Activated naive CD4-positive, alpha-beta T cell treated with anti-CD3 and anti-CD28 coated beads for 36 hours (primary cell): ENCODE data around the gene ZEB2. TPM values are rescaled to one million over a fixed set of nuclear protein-coding genes. Genes with fewer than 3 reads are reported as not detected.

ENCODE experiments used
- CTCF ChIA-PET: fragments of 350-600 bp; sonication (Branson Sonifier 250); formaldehyde crosslinking; loops from one replicate; lab custom pipeline; 2021; ENCODE audit warnings: antibody characterized with exemption; lab: Charles Lee
- DNase-seq: peaks from one replicate; pipeline ENCODE4 v3.0.0-alpha.2; 2020
- H3K27ac Mint-ChIP-seq: one replicate; pipeline ENCODE4 v1.8.0; 2021; ENCODE audit warnings: mild to moderate bottlenecking, mixed read lengths
- H3K27me3 Mint-ChIP-seq: one replicate; pipeline ENCODE4 v1.8.0; 2021; ENCODE audit warnings: low read depth, mixed read lengths
- H3K36me3 Mint-ChIP-seq: one replicate; pipeline ENCODE4 v1.8.0; 2021; ENCODE audit warnings: low read depth, mixed read lengths
- H3K4me1 Mint-ChIP-seq: one replicate; pipeline ENCODE4 v1.8.0; 2021; ENCODE audit warnings: low read depth, mixed read lengths
- H3K4me3 Mint-ChIP-seq: one replicate; pipeline ENCODE4 v1.8.0; 2021; ENCODE audit warnings: mild to moderate bottlenecking, moderate library complexity, mixed read lengths
- H3K9me3 Mint-ChIP-seq: one replicate; pipeline ENCODE4 v1.8.0; 2021; ENCODE audit warnings: mixed read lengths
- intact Hi-C: fragments of 100-400 bp; cut with micrococcal nuclease; formaldehyde crosslinking; loops from one replicate; pipeline ENCODE4 v1.15.1; 2023
- total RNA-seq, 2 experiments: library from RNA; stranded (reverse); gene quantifications; one replicate each; pipeline ENCODE4 v1.2.3, GENCODE V29; 2021

The ZEB2 gene
- total RNA-seq, 2 experiments from 2014 or later: 4.3 to 4.9 TPM

- H3K9me3 Mint-ChIP-seq: no peaks in the 10 kb centered on the region
- peaks cover 7% of the 10 kb centered on the region for H3K27me3 Mint-ChIP-seq
- H3K4me3 Mint-ChIP-seq: no peak overlapping the region
- DNase-seq: no peak
- no peak overlapping the region for H3K27ac Mint-ChIP-seq
- no peaks in the 10 kb centered on the region for H3K4me1 Mint-ChIP-seq
- CTCF ChIA-PET: no interaction called here
- no peaks in the 10 kb centered on the region for H3K36me3 Mint-ChIP-seq
- intact Hi-C loops: no loop called here
These were observed 87.0 kb downstream of the ZEB2 start for GRCh38 chr2:144432921-144433320.

- CTCF ChIA-PET: no interaction called here
- Mint-ChIP-seq H3K27ac (no peak overlapping the region), H3K4me3 (no peak overlapping the region), H3K4me1 (no peaks in the 10 kb centered on the region), H3K36me3 (no peaks in the 10 kb centered on the region), H3K9me3 (no peaks in the 10 kb centered on the region), H3K27me3 (peaks cover 4% of the 10 kb centered on the region)
- no peak for DNase-seq
- intact Hi-C loops: no loop called here
These were observed 87.9 kb downstream of the ZEB2 start for GRCh38 chr2:144431998-144432397.

- intact Hi-C loops: no loop called here
- H3K9me3 Mint-ChIP-seq: no peaks in the 10 kb centered on the region
- H3K4me1 Mint-ChIP-seq: no peaks in the 10 kb centered on the region
- H3K27me3 Mint-ChIP-seq: peaks cover 4% of the 10 kb centered on the region
- no peak overlapping the region for H3K27ac Mint-ChIP-seq
- H3K4me3 Mint-ChIP-seq: no peak overlapping the region
- H3K36me3 Mint-ChIP-seq: no peaks in the 10 kb centered on the region
- CTCF ChIA-PET: interaction anchor here (0.6 to 1.2 kb wide), 2 partner anchors 28 to 37 kb away, joined by 3 read pairs; no protein-coding TSS in a partner anchor
- no peak for DNase-seq
These were observed 88.5 kb downstream of the ZEB2 start for GRCh38 chr2:144431392-144431783.

GRCh38 chr2:144430722-144431391 lies 89.1 kb downstream of the ZEB2 start:
- H3K36me3 Mint-ChIP-seq: no peaks in the 10 kb centered on the region
- CTCF ChIA-PET: interaction anchor here (0.6 to 1.2 kb wide), 3 partner anchors 25 to 36 kb away, joined by 3 read pairs; no protein-coding TSS in a partner anchor
- H3K27ac Mint-ChIP-seq: no peak overlapping the region
- intact Hi-C loops: no loop called here
- H3K9me3 Mint-ChIP-seq: no peaks in the 10 kb centered on the region
- DNase-seq: no peak
- H3K4me1 Mint-ChIP-seq: no peaks in the 10 kb centered on the region
- no peak overlapping the region for H3K4me3 Mint-ChIP-seq
- H3K27me3 Mint-ChIP-seq: peaks cover 5% of the 10 kb centered on the region

- H3K27me3 Mint-ChIP-seq: peaks cover 7% of the 10 kb centered on the region
- H3K27ac Mint-ChIP-seq: no peak overlapping the region
- H3K4me3 Mint-ChIP-seq: no peak overlapping the region
- no peaks in the 10 kb centered on the region for H3K9me3 Mint-ChIP-seq
- H3K4me1 Mint-ChIP-seq: peaks cover 4% of the 10 kb centered on the region
- H3K36me3 Mint-ChIP-seq: no peaks in the 10 kb centered on the region
- CTCF ChIA-PET: interaction anchor here (0.7 kb wide), 1 partner anchor 20 kb away, joined by 3 read pairs; no protein-coding TSS in a partner anchor
- intact Hi-C loops: no loop called here
- no peak for DNase-seq
These were observed 90.4 kb downstream of the ZEB2 start for GRCh38 chr2:144429396-144430112.

GRCh38 chr2:144426981-144427479 lies 92.9 kb downstream of the ZEB2 start:
- peaks cover 15% of the 10 kb centered on the region for H3K27me3 Mint-ChIP-seq
- no peaks in the 10 kb centered on the region for H3K36me3 Mint-ChIP-seq
- H3K9me3 Mint-ChIP-seq: no peaks in the 10 kb centered on the region
- H3K4me3 Mint-ChIP-seq: no peak overlapping the region
- H3K27ac Mint-ChIP-seq: no peak overlapping the region
- peaks cover 10% of the 10 kb centered on the region for H3K4me1 Mint-ChIP-seq
- CTCF ChIA-PET: no interaction called here
- DNase-seq: no peak
- intact Hi-C loops: no loop called here

GRCh38 chr2:144426355-144426754 lies 93.6 kb downstream of the ZEB2 start:
- intact Hi-C loops: no loop called here
- CTCF ChIA-PET: interaction anchor here (0.6 to 0.7 kb wide), 2 partner anchors 235 to 480 kb away, joined by 3 to 4 read pairs; no protein-coding TSS in a partner anchor
- peaks cover 10% of the 10 kb centered on the region for H3K4me1 Mint-ChIP-seq
- no peaks in the 10 kb centered on the region for H3K36me3 Mint-ChIP-seq
- no peak for DNase-seq
- H3K27ac Mint-ChIP-seq: no peak overlapping the region
- peaks cover 16% of the 10 kb centered on the region for H3K27me3 Mint-ChIP-seq
- no peaks in the 10 kb centered on the region for H3K9me3 Mint-ChIP-seq
- H3K4me3 Mint-ChIP-seq: no peak overlapping the region

- Mint-ChIP-seq H3K4me3 (no peak overlapping the region), H3K27ac (no peak overlapping the region), H3K36me3 (no peaks in the 10 kb centered on the region), H3K27me3 (peaks cover 24% of the 10 kb centered on the region), H3K4me1 (peaks cover 10% of the 10 kb centered on the region), H3K9me3 (no peaks in the 10 kb centered on the region)
- CTCF ChIA-PET: no interaction called here
- peak; percentile 35 for DNase-seq
- intact Hi-C loops: loop anchor here (1.0 kb wide), 1 partner anchor 41 kb away; no protein-coding TSS in a partner anchor
These were observed 95.2 kb downstream of the ZEB2 start for GRCh38 chr2:144424559-144425240.

- H3K27me3 Mint-ChIP-seq: peaks cover 23% of the 10 kb centered on the region
- CTCF ChIA-PET: no interaction called here
- H3K27ac Mint-ChIP-seq: no peak overlapping the region
- no peaks in the 10 kb centered on the region for H3K9me3 Mint-ChIP-seq
- H3K36me3 Mint-ChIP-seq: peaks cover 2% of the 10 kb centered on the region
- H3K4me1 Mint-ChIP-seq: peaks cover 10% of the 10 kb centered on the region
- intact Hi-C loops: no loop called here
- no peak overlapping the region for H3K4me3 Mint-ChIP-seq
- DNase-seq: no peak
These were observed 98.1 kb downstream of the ZEB2 start for GRCh38 chr2:144421606-144422510.

- no peak overlapping the region for H3K4me3 Mint-ChIP-seq
- H3K36me3 Mint-ChIP-seq: peaks cover 2% of the 10 kb centered on the region
- peaks cover 16% of the 10 kb centered on the region for H3K4me1 Mint-ChIP-seq
- H3K27me3 Mint-ChIP-seq: peaks cover 22% of the 10 kb centered on the region
- H3K9me3 Mint-ChIP-seq: no peaks in the 10 kb centered on the region
- H3K27ac Mint-ChIP-seq: no peak overlapping the region
- CTCF ChIA-PET: no interaction called here
- DNase-seq: no peak
- intact Hi-C loops: no loop called here
These were observed 100.7 kb downstream of the ZEB2 start for GRCh38 chr2:144419218-144419617.

- intact Hi-C loops: loop anchor here (2.0 kb wide), 1 partner anchor 33 kb away; no protein-coding TSS in a partner anchor
- Mint-ChIP-seq H3K27ac (no peak overlapping the region), H3K4me3 (no peak overlapping the region), H3K9me3 (no peaks in the 10 kb centered on the region), H3K36me3 (peaks cover 2% of the 10 kb centered on the region), H3K4me1 (peaks cover 17% of the 10 kb centered on the region), H3K27me3 (peaks cover 5% of the 10 kb centered on the region)
- CTCF ChIA-PET: no interaction called here
- DNase-seq: no peak
These were observed 104.5 kb downstream of the ZEB2 start for GRCh38 chr2:144415386-144415785.
